HG03025 (cell line): ENCODE data around the gene DST.
"Not testable (repeated sequence)": the region's sequence is repeated elsewhere in the genome, so short reads cannot be mapped to it uniquely, and the experiment has no call there.

ENCODE experiments used
- ATAC-seq: cut with Tn5 transposase; IDR thresholded peaks from one replicate; pipeline ENCODE4 v1.9.1; 2021; ENCODE audit warnings: mild to moderate bottlenecking, moderate library complexity; ENCODE audit not compliant: unreplicated experiment, low FRiP score

DST gene

GRCh38 chr6:56574292-56574691, 68.4 kb downstream of the DST start:
- no peak for ATAC-seq

GRCh38 chr6:56573624-56574023, 69.1 kb downstream of the DST start:
- ATAC-seq: no peak

GRCh38 chr6:56572788-56573471, 69.8 kb downstream of the DST start:
- no peak for ATAC-seq

GRCh38 chr6:56571605-56572004, 71.1 kb downstream of the DST start:
- ATAC-seq: no peak

- ATAC-seq: no peak
Measured at GRCh38 chr6:56570413-56571359, 72.0 kb downstream of the DST start.

GRCh38 chr6:56567501-56567900, 75.2 kb downstream of the DST start:
- ATAC-seq: no peak

GRCh38 chr6:56562730-56563129, 80.0 kb downstream of the DST start:
- ATAC-seq: not testable (repeated sequence)

- no peak for ATAC-seq
Measured at GRCh38 chr6:56556751-56557540, 85.7 kb downstream of the DST start.

- ATAC-seq: no peak
Measured at GRCh38 chr6:56555438-56555872, 87.2 kb downstream of the DST start.

GRCh38 chr6:56552187-56553130, 90.2 kb downstream of the DST start:
- ATAC-seq: no peak

- no peak for ATAC-seq
Measured at GRCh38 chr6:56551409-56552120, 91.1 kb downstream of the DST start.

GRCh38 chr6:56550301-56550700, 92.4 kb downstream of the DST start:
- ATAC-seq: no peak

- no peak for ATAC-seq
Measured at GRCh38 chr6:56549014-56549413, 93.7 kb downstream of the DST start.

- ATAC-seq: no peak
Measured at GRCh38 chr6:56547687-56548086, 95.0 kb downstream of the DST start.

GRCh38 chr6:56542364-56543331, 100.0 kb downstream of the DST start:
- peak; percentile 93 for ATAC-seq

- no peak for ATAC-seq
Measured at GRCh38 chr6:56541741-56542360, 100.8 kb downstream of the DST start.

GRCh38 chr6:56541030-56541600, 101.6 kb downstream of the DST start:
- no peak for ATAC-seq
